ENCODE measurements around the gene ACTL7B.
"Not testable (repeated sequence)": the region's sequence is repeated elsewhere in the genome, so short reads cannot be mapped to it uniquely, and the experiment has no call there.

Gene ACTL7B

DNA sequence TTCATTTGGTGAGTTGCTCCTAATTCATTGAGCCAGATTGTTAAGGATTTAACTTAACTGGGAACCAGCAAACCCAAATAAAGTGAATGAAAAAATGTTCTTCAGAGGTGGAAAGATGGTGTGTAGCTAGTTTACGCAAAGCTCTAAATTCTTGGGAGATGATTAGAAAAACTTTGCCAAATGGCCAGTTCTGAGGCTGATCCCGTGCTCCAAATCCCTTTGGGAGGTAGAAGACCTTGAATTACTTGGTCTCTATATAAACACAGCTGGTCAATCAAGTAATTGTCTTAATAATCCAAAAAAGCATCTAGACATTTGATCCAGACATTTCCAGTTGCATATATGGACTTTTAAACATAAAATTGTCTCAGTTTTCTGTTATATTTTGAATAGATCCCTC lies 11.4 kb downstream of the ACTL7B start:
- DNase-seq: no peak

DNA sequence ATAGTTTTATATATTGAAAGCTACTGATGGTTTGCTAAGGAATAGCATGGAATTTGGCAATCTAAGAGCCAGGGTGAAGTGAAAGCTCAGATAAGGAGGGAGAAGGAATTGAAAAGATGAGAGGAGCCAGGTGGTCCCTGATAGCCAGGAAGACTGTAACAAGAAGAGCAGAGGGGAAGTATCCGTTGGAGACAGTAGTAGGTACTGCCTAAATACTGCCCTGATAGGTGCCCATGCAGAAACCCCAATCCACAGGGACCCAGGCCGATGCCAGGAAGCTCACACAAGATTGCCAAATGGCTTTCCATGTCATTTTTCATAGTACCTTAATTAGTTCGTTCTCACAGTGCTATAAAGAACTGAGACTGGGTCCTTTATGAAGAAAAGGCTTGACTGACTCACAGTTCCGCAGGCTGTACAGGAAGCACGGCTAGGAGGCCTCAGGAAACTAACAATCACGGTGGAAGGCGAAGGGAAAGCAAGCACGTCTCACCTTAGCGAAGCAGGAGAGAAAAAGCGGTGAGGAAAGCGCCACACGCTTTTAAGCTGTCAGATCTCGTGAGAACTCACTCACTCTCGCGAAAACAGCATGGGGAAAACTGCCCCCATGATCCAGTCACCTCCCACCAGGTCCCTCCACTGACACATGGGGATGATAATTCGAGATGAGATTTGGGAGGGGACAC lies 13.0 kb downstream of the ACTL7B start:
- DNase-seq: no peak

DNA sequence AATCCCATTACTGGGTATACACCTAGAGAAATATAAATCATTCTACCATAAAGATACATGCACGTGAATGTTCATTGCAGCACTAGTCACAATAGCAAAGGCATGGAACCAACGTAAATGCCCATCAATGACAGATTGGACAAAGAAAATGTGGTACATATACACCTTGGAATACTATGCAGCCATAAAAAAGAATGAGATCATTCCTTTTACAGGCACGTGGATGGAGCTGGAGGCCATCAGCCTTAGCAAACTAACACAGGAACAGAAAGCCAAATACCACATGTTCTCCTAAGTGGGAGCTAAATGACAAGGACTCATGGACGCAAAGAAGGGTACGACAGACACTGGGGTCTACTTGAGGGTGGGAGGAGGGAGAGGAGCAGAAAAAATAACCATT lies 16.2 kb downstream of the ACTL7B start:
- DNase-seq: not testable (repeated sequence)

DNA sequence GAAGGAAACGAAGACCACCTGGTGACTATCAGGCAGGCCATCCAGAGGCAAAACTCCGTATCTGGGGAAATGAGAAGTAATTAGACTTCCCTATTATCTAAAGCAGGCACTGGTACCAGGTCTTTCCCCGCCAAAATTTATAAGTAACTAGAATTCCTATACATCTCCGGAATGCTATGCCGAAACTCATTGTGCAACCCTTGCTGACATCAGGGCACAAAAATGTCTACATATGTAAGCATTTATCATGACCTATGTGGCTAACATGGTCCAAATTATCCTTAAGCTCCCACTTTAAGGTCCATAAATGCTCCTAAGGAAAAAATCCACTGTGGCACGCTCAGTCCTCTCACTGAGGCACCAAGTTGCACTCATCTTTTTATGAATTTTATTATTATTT lies 17.8 kb downstream of the ACTL7B start:
- no peak for DNase-seq

DNA sequence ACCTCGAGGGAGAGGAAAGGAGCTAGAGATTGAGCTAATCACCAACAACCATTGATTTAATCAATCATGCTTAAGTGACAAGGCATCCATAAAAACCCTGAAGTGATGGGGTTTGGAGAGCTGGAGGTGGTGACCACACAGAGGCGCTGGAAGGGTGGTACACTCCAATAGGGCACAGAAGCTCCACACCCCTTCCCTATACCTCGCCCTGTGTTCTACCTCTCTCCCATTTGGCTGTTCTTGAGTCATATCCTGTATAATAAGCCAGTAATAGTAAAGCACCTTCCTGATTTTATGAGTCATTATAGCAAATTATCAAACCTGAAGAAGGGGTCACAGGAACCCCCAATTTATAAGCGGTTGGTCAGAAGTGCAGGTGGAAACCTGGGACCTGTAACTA lies 18.3 kb downstream of the ACTL7B start:
- DNase-seq: no peak

DNA sequence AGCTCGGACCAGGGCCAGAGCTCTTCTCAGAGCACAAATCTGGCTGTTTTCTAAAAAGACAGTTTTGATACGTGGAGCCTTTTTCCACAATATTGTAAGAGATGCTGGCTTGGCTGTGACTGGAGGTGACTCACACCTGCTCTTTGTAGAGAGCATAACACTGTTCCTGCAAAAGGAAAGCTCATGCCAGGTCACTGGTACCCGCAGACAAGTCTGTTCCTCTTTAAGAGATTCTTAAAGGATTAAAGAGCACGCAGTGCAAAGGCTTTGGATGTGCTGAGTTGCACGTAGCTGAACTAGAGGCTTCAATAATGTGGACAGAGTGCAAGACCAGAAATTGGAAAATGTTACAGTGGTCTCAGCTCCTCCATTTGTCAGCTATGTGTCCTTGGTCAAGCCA lies 19.0 kb downstream of the ACTL7B start:
- DNase-seq: no peak

DNA sequence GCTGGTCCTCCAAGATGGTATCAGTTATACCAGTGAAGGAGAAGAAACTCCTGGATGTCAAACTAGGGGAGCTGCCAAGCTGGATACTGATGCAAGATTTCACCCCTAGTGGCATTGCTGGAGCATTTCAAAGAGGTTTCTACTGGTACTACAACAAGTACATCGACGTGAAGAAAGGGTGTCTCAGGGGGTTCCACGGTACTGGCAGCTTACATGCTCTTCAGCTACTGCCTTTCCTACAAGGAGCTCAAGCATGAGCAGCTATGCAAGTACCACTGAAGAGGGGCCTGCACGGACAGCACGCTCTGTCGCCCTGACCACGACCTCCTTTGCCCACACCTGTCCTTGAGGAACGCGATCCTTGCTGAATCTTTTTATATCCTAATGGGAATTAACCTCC lies 19.5 kb downstream of the ACTL7B start:
- no peak for DNase-seq

DNA sequence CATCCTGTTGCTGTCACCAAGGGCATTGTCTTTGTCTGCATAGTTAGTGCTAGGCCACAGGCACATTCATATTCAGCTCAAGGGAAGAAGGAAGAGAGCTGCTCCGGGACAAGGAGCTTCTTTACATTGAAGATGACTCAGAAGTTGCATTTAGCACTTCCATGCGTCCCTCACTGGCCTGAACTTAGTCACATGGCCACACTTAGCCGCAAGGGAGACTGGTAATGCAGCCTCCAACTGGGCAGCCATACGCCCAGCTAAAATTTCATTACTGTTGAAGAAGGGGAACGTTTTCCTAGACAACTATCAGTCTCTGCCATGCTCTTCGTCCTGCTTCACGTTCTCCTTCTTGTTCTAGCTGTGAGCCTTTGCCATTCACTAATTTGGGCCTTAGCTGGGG lies 20.0 kb downstream of the ACTL7B start:
- no peak for DNase-seq

DNA sequence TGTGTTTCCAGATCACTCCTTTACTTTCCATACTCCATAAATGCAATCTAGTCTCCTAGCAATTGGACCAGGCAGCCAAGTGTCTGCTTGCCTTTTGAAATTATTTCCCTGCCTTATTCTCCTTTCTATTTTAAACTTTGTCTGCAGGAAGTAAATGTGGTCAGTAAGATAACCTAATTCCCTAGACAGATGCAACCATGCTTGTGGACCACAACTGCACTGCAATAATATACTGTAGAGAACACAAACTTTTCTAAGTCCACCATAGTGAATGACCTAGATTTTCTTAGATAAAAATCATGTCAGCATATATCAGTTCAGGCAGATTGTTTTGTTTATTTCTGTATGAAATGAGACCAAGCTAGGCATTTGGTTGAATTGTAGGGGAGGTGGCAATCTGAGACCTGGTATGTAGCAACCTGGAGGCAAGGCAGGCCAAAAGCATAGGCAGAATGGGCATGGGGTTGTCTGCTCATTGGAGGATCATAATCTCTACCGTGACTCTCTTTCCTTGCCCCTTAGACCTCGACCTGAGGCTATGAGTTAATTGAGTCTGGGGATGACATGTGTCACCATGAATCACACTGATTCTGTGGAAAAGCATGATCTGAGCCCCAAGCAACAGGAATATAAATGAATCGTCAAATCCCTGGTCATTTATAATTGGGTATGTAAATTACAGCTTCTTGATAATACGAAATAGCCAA lies 20.7 kb downstream of the ACTL7B start:
- no peak for DNase-seq

DNA sequence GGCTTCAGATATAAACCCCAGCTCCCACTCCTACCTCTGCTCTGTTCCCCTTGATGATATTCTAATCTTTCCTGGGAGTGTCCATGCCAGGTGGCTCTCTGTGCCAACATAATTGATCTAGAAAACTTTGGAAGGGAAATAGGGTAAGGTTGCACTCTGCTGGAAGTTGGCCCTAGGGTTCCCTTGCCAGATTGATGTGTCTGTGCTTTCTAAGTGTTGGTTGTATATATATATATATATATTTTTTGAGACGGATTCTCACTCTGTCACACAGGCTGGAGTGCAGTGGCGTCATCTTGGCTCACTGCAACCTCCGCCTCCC lies 23.6 kb downstream of the ACTL7B start:
- no peak for DNase-seq

DNA sequence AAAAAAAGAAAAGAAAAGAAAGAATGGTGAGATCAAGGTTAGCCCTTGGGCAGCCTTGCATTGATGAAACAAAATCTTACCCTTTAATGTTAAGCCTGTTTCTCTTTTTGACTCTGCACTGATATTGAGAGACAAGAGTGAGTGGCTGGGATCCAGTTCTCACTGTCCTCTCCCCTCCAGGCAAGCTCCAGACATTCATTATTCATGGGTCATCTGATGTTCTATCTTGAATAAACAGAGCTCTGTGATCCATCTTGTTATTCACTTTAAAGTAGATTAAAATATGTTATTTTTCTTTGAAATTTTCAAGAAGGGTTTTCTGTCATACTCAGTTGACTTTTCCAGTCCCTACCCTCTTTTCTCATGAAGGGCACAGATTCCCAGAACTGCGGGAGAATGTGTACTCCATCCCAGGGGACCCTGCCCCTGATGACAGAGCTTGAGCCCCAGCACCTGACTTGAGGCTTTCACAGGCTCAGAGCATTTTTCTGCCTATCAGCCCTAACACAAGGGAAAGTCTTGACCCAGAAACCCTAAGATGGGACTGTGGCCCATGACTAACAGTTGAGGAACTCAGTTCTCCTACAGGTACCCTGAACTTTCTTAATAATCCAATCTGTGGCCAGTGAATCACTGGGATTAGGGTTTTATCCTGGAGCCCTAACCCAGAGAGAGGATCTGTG lies 24.1 kb downstream of the ACTL7B start:
- DNase-seq: no peak

DNA sequence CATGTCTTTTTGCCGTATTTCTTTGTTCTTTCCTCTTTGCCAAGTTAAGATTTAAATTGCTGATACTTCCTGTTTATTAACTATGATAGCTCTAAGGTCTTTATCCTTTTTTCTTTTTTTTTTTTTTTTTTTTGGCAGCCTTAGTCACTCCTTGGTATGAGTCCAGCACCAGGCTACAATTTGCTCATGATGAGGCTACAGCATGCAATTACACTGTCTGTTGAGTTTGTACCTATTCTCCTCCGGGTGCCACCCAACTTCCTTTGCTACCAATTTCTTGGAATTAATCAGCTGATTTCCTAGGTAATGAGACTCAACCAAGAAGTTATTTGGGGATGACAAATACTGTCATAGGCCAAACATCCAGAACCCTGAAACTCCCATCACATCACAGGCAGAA lies 25.5 kb downstream of the ACTL7B start:
- DNase-seq: no peak

DNA sequence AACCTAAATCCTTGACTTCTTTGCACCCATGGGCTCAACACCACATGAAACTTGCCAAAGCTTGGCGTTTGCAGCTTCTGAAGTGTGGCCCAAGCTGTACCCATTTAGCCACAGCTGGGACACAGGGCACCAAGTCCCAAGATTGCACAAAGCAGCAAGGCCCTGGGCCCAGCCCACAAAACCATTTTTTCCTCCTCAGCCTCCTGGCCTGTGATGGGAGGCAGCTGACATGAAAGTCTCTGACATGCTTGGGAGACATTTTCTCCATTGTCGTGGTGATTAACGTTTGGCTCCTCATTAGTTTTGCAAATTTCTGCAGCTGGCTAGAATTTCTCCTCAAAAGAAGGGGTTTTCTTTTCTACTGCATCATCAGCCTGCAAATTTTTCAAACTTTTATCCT lies 32.0 kb downstream of the ACTL7B start:
- no peak for DNase-seq

DNA sequence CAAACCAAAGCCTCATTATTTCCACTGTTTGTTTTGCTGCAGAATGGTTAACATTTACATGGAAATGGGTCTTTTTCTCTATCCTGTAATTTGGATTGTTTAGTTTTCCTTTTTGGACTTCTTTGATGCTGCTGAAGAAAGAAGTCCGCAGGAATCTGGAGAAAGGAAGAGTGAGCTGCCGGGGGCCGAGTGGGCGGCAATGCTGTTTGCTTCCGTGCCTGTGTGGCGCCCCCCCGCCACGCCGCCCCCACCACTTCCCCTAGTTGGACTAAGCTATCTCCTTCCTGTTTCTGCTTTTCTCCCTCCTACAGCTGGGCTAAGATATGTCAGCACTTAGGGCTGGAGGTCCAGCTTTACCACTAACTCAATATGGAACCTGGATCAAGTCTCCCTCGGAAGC lies 39.7 kb downstream of the ACTL7B start:
- DNase-seq: no peak

DNA sequence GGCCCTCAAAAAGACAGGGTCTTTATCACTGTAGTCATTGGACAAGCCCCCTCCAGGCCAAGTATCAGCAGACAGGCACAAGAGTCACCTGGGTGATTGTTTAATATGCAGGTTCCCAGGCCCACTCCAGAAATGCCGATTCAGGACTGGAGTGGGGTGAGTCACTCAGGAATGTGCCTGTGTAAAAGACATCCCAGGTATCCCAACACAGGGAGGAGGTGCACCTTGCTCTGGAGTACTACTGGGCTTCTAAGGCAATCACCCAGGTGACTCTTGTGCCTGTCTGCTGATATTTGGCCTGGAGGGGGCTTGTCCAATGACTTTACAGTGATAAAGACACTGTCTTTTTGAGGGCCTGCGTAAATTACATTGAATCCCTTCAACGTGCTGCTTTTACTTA lies 40.6 kb downstream of the ACTL7B start:
- DNase-seq: no peak

DNA sequence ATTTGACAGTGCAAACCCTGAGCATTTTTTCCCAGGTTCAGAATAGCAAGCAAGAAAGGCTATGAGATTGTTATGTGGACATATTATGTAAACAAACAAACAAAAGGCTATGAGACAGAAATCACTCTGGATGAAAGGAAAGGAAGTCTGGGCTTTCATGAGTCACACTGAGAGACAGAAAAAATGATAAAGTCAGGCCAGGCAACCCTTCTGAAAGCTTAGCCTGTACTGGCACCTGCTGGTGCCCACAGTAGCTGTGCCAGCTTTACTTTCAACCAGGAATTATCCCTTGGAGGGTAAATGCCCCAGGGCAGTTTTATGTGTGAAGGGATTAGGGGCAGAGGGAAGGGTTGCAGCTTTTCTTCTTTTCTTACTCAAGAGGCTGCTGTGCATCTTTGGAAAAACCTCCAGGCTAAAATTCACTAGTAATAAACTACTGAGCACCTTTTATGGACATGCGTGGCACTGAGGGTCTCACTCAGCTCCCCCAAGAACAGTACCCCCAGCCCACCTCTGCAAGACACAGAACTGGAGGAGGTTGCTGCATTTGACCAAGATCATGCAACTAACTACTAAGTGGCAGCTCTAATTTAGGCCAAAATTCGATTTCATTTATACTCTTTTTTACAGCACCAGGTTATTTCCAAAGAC lies 41.7 kb downstream of the ACTL7B start:
- DNase-seq: no peak

DNA sequence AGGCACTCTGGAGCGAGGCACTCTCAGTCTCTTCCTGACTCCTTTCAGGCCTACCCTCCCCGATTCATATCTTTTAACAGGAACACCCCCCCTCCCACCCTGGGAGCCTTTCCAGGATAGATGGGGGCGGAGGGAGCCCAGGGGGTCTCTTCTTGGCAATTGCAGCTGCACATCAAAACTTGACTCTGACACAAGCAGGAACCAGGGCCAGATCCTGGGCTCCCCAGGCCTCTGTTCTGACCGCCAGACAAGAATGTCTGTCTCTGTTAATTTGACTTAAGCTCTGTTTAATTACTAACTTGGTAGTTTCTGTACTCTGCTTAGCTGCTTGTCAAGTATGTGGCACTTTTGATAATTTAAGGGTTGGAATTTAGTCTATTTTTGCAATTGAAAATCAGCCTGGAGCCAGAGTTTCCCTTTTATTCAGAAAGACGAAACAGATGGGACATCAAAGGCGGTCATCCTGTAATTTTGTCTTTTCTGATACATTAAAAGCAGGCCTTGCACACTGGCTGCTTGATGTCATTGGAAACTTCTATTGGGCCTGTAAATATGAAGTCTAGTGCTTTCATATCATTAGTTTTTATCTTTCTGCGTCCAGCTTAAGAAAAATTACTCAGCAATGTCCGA lies 43.3 kb downstream of the ACTL7B start:
- DNase-seq: no peak

DNA sequence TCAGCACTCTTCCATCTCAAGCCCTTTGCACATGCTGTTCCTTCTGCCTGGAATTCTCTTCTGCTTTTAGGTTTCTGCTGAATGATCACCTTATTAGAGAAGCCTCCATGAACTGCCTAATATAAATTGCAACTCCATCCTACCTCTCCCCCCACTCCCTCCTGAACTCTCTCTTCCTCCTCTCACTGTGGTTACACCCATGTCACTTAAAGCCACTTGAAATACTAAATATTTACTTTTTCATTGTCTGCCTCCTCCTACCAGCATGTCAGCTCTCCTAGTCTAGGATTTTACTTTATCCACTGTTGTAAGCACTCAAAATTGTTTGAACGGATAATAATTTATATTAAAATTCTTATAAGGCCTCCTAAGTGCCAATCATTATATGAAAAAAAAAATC lies 43.8 kb downstream of the ACTL7B start:
- DNase-seq: no peak

DNA sequence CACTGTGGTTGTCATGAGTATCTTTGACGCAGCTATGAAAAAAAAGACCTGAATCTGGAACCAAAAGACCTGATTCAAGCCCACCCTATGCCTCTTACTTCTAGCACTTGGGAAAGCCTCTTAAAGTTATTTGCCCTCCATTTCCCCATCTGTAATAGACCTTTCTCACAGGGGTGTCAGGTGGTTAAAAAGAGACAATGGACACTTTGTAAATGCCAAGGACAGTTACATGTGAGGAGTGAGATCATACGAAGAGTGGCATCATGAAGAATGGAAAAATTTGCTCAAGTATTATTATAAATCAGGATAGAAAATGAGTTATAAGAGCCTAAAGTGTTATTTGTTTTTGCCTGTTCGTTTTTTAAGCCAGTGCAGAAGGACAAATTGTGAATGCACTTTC lies 46.5 kb downstream of the ACTL7B start:
- DNase-seq: no peak
